ENCODE data around the gene NDUFAF8.

NDUFAF8 gene

DNA sequence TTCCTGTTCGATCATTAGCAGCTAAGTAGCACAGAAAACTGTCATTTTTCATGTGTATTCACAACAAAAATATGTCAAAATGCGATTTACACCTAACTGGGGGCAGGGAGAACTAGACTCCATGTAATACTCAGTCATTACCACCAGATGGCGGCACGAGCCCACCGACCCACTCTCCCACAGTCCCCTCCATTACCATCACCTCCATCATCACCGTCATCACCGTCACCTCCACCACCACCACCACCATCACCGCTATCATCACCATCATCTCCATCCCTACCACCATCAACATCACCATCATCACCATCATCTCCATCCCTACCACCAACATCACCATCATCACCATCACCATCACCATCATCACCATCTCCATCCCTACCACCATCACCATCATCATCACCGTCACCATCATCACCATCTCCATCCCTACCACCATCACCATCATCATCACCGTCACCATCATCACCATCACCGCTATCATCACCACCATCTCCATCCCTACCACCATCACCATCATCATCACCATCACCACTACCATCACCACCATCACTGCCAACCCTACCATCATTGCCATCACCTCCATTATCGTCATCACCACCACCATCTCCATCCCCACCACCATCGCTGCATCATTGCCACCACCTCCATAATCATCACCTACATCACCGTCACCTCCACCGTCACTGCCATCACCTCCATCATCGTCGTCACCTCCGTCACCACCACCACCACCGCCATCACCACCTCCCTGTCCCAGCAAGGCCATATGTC is 14.4 kb downstream of the NDUFAF8 start (continued):
- TF ChIP-seq ZNF133 (tag by site-specific recombination; IDR thresholded peaks at IDR 0.05) (peak; percentile 65), ZNF792 (tag by site-specific recombination; IDR thresholded peaks at IDR 0.05) (peak; percentile 66; the same call in 1 of the 2 replicates), ZNF19 (tag by site-specific recombination; IDR thresholded peaks at IDR 0.05; ENCODE audit: low read depth) (no peak), YY1 (tag by site-specific recombination; IDR thresholded peaks at IDR 0.05) (peak; percentile 61; the same call in 1 of the 2 replicates), ZNF530 (tag by site-specific recombination; IDR thresholded peaks at IDR 0.05; ENCODE audit: low read depth) (peak; percentile 59; the same call in 1 of the 2 replicates), GLI2 (tag by site-specific recombination; IDR thresholded peaks at IDR 0.05; ENCODE audit: borderline replicate concordance, low read depth) (no peak), ZNF747 (tag by site-specific recombination; IDR thresholded peaks at IDR 0.05) (0 out of 2 replicates have a peak, but pooled peaks have one; percentile 70), ZNF2 (tag by site-specific recombination; IDR thresholded peaks at IDR 0.05) (peak; percentile 99), ZNF335 (tag by site-specific recombination; conservative IDR thresholded peaks at IDR 0.05) (0 out of 2 replicates have a peak, but pooled peaks have one; percentile 30), ZNF600 (tag by site-specific recombination; IDR thresholded peaks at IDR 0.05) (peak; percentile 90), YY2 (tag by site-specific recombination; IDR thresholded peaks at IDR 0.05) (peak; percentile 89), ZNF776 (tag by site-specific recombination; IDR thresholded peaks at IDR 0.05; ENCODE audit: borderline replicate concordance) (no peak), ZSCAN30 (tag by site-specific recombination; IDR thresholded peaks at IDR 0.05) (no peak), ZNF830 (tag by site-specific recombination; IDR thresholded peaks at IDR 0.05; ENCODE audit: low read depth) (no peak), PRDM1 (tag by site-specific recombination; IDR thresholded peaks at IDR 0.05) (no peak; the same call in 1 of the 2 replicates), ZNF391 (tag by site-specific recombination; IDR thresholded peaks at IDR 0.05; ENCODE audit: borderline replicate concordance, low read depth) (peak; percentile 95), ZNF132 (tag by site-specific recombination; IDR thresholded peaks at IDR 0.05; ENCODE audit: borderline replicate concordance) (no peak), ZNF629 (tag by site-specific recombination; IDR thresholded peaks at IDR 0.05) (no peak)
- TF ChIP-seq, protein P1, sequence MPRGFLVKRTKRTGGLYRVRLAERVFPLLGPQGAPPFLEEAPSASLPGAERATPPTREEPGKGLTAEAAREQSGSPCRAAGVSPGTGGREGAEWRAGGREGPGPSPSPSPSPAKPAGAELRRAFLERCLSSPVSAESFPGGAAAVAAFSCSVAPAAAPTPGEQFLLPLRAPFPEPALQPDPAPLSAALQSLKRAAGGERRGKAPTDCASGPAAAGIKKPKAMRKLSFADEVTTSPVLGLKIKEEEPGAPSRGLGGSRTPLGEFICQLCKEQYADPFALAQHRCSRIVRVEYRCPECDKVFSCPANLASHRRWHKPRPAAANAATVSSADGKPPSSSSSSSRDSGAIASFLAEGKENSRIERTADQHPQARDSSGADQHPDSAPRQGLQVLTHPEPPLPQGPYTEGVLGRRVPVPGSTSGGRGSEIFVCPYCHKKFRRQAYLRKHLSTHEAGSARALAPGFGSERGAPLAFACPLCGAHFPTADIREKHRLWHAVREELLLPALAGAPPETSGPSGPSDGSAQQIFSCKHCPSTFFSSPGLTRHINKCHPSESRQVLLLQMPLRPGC (tag by site-specific recombination; IDR thresholded peaks at IDR 0.05) = peak; percentile 68; the same call in 1 of the 2 replicates
- TF ChIP-seq, protein P2, sequence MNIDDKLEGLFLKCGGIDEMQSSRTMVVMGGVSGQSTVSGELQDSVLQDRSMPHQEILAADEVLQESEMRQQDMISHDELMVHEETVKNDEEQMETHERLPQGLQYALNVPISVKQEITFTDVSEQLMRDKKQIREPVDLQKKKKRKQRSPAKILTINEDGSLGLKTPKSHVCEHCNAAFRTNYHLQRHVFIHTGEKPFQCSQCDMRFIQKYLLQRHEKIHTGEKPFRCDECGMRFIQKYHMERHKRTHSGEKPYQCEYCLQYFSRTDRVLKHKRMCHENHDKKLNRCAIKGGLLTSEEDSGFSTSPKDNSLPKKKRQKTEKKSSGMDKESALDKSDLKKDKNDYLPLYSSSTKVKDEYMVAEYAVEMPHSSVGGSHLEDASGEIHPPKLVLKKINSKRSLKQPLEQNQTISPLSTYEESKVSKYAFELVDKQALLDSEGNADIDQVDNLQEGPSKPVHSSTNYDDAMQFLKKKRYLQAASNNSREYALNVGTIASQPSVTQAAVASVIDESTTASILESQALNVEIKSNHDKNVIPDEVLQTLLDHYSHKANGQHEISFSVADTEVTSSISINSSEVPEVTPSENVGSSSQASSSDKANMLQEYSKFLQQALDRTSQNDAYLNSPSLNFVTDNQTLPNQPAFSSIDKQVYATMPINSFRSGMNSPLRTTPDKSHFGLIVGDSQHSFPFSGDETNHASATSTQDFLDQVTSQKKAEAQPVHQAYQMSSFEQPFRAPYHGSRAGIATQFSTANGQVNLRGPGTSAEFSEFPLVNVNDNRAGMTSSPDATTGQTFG (tag by site-specific recombination; IDR thresholded peaks at IDR 0.05; ENCODE audit: borderline replicate concordance) = peak; percentile 69; the same call in 1 of the 2 replicates
- TF ChIP-seq, protein P3, sequence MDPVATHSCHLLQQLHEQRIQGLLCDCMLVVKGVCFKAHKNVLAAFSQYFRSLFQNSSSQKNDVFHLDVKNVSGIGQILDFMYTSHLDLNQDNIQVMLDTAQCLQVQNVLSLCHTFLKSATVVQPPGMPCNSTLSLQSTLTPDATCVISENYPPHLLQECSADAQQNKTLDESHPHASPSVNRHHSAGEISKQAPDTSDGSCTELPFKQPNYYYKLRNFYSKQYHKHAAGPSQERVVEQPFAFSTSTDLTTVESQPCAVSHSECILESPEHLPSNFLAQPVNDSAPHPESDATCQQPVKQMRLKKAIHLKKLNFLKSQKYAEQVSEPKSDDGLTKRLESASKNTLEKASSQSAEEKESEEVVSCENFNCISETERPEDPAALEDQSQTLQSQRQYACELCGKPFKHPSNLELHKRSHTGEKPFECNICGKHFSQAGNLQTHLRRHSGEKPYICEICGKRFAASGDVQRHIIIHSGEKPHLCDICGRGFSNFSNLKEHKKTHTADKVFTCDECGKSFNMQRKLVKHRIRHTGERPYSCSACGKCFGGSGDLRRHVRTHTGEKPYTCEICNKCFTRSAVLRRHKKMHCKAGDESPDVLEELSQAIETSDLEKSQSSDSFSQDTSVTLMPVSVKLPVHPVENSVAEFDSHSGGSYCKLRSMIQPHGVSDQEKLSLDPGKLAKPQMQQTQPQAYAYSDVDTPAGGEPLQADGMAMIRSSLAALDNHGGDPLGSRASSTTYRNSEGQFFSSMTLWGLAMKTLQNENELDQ (tag by site-specific recombination; IDR thresholded peaks at IDR 0.05; ENCODE audit: low read depth) = no peak
- TF ChIP-seq, protein P4, sequence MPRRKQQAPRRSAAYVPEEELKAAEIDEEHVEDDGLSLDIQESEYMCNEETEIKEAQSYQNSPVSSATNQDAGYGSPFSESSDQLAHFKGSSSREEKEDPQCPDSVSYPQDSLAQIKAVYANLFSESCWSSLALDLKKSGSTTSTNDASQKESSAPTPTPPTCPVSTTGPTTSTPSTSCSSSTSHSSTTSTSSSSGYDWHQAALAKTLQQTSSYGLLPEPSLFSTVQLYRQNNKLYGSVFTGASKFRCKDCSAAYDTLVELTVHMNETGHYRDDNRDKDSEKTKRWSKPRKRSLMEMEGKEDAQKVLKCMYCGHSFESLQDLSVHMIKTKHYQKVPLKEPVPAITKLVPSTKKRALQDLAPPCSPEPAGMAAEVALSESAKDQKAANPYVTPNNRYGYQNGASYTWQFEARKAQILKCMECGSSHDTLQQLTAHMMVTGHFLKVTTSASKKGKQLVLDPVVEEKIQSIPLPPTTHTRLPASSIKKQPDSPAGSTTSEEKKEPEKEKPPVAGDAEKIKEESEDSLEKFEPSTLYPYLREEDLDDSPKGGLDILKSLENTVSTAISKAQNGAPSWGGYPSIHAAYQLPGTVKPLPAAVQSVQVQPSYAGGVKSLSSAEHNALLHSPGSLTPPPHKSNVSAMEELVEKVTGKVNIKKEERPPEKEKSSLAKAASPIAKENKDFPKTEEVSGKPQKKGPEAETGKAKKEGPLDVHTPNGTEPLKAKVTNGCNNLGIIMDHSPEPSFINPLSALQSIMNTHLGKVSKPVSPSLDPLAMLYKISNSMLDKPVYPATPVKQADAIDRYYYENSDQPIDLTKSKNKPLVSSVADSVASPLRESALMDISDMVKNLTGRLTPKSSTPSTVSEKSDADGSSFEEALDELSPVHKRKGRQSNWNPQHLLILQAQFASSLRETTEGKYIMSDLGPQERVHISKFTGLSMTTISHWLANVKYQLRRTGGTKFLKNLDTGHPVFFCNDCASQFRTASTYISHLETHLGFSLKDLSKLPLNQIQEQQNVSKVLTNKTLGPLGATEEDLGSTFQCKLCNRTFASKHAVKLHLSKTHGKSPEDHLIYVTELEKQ (tag by site-specific recombination; IDR thresholded peaks at IDR 0.05; ENCODE audit: borderline replicate concordance) = peak; percentile 3; the same call in 1 of the 2 replicates
- TF ChIP-seq, protein P5, sequence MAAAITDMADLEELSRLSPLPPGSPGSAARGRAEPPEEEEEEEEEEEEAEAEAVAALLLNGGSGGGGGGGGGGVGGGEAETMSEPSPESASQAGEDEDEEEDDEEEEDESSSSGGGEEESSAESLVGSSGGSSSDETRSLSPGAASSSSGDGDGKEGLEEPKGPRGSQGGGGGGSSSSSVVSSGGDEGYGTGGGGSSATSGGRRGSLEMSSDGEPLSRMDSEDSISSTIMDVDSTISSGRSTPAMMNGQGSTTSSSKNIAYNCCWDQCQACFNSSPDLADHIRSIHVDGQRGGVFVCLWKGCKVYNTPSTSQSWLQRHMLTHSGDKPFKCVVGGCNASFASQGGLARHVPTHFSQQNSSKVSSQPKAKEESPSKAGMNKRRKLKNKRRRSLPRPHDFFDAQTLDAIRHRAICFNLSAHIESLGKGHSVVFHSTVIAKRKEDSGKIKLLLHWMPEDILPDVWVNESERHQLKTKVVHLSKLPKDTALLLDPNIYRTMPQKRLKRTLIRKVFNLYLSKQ (tag by site-specific recombination; IDR thresholded peaks at IDR 0.05; ENCODE audit: borderline replicate concordance) = peak; percentile 2; the same call in 1 of the 2 replicates
- TF ChIP-seq, protein P6, sequence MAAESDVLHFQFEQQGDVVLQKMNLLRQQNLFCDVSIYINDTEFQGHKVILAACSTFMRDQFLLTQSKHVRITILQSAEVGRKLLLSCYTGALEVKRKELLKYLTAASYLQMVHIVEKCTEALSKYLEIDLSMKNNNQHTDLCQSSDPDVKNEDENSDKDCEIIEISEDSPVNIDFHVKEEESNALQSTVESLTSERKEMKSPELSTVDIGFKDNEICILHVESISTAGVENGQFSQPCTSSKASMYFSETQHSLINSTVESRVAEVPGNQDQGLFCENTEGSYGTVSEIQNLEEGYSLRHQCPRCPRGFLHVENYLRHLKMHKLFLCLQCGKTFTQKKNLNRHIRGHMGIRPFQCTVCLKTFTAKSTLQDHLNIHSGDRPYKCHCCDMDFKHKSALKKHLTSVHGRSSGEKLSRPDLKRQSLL (tag by site-specific recombination; IDR thresholded peaks at IDR 0.05) = peak; percentile 89; the same call in 1 of the 2 replicates

Data from HEK293 (cell line).